GM12878 (cell line): ENCODE measurements around the gene HRG. TPM values are rescaled to one million over a fixed set of nuclear protein-coding genes. Genes with fewer than 3 reads are reported as not detected.

Experiments used
- ATAC-seq: fragments of 200-7000 bp; cut with Tn5 transposase; 3 replicates; pipeline ENCODE4 v1.9.1; 2020; ENCODE audit warnings: mild to moderate bottlenecking, moderate library complexity
- BruUV-seq: library from RNA; stranded (reverse); fragments of 400-500 nt; replicated peaks from 2 replicates; lab custom pipeline; 2021; lab: Mats Ljungman, UMichigan
- CTCF ChIA-PET: fragments of 300-600 bp; sonication (Branson Sonifier 250); formaldehyde crosslinking; extraction: SDS; loops from one replicate; lab custom pipeline; 2021; ENCODE audit warnings: inconsistent platforms; lab: Yijun Ruan, JAX
- POLR2A ChIA-PET: fragments of 350-600 bp; formaldehyde crosslinking; extraction: SDS; loops from one replicate; lab custom pipeline; 2021; ENCODE audit warnings: inconsistent platforms; lab: Charles Lee
- RAD21 ChIA-PET: fragments of 300-600 bp; sonication (Branson Sonifier 250); formaldehyde crosslinking; loops from one replicate; lab custom pipeline; 2023; ENCODE audit warnings: antibody characterized with exemption; ENCODE audit not compliant: unreplicated experiment; lab: Charles Lee
- SMC1A ChIA-PET: fragments of 300-600 bp; sonication (Branson Sonifier 250); formaldehyde crosslinking; loops from one replicate; lab custom pipeline; 2023; ENCODE audit not compliant: unreplicated experiment, uncharacterized antibody; lab: Charles Lee
- DNase-seq: peaks from one replicate; pipeline ENCODE4 v3.0.0-alpha.2; 2011; ENCODE audit warnings: low read depth, low spot score
- FAIRE-seq: peaks from 3 replicates; lab custom pipeline; 2011; peaks lifted over from hg19 to GRCh38; lab: Jason Lieb, UNC
- H2AFZ ChIP-seq: 2 replicates; pipeline ENCODE4 v1.6.0; 2011; ENCODE audit warnings: low read depth, low read length, control low read depth; ENCODE audit not compliant: control insufficient read depth
- H3K27ac ChIP-seq: 2 replicates; pipeline ENCODE4 v1.5.1; 2011; ENCODE audit warnings: control low read depth; ENCODE audit not compliant: control insufficient read depth, insufficient read depth
- H3K27me3 ChIP-seq, 2 experiments: replicated peaks in 1 of 2; 2 replicates each; pipeline versions ENCODE4 v1.6.0 to v1.6.1; 2011; ENCODE audit warnings: low read length in 1 of 2; ENCODE audit not compliant: control insufficient read depth in 2 of 2, insufficient read depth in 2 of 2
- H3K36me3 ChIP-seq, 2 experiments: 2 replicates each; pipeline ENCODE4 v1.5.1; 2011; ENCODE audit warnings: low read length in 1 of 2; ENCODE audit not compliant: control insufficient read depth in 2 of 2, insufficient read depth in 2 of 2
- H3K4me1 ChIP-seq: 2 replicates; pipeline ENCODE4 v1.6.1; 2011; ENCODE audit warnings: mild to moderate bottlenecking, low read length, moderate library complexity, mixed read lengths; ENCODE audit not compliant: control insufficient read depth, insufficient read depth
- H3K4me2 ChIP-seq: 2 replicates; pipeline ENCODE4 v1.6.0; 2011; ENCODE audit warnings: control low read depth; ENCODE audit not compliant: control insufficient read depth, insufficient read depth
- H3K4me3 ChIP-seq: fragments of 200-600 bp; sonication (generic); 2 replicates; pipeline ENCODE4 v1.5.1; 2016
- H3K79me2 ChIP-seq: 2 replicates; pipeline ENCODE4 v1.6.0; 2011; ENCODE audit warnings: low read length; ENCODE audit not compliant: control insufficient read depth, insufficient read depth
- H3K9ac ChIP-seq: 2 replicates; pipeline ENCODE4 v1.8.0; 2011; ENCODE audit warnings: low read length, control low read depth, mixed read lengths; ENCODE audit not compliant: control insufficient read depth, insufficient read depth
- H3K9me3 ChIP-seq: replicated peaks from 3 replicates; pipeline ENCODE4 v1.5.1; 2011; ENCODE audit warnings: mild to moderate bottlenecking, low read length; ENCODE audit not compliant: control insufficient read depth, insufficient read depth
- H4K20me1 ChIP-seq: 2 replicates; pipeline ENCODE4 v1.6.0; 2011; ENCODE audit not compliant: control insufficient read depth, insufficient read depth
- ATF3 ChIP-seq: IDR thresholded peaks from 2 replicates; pipeline ENCODE4 v1.6.1; 2011; ENCODE audit warnings: low read depth, mild to moderate bottlenecking, low read length, moderate library complexity, borderline replicate concordance; ENCODE audit errors: extremely low read depth
- BHLHE40 ChIP-seq, 2 experiments: fragments of 450-650 bp in 1 of 2; IDR thresholded peaks; 2 replicates each; pipeline ENCODE4 v1.6.1; 2011 to 2017; ENCODE audit warnings: low read depth in 2 of 2, borderline replicate concordance in 1 of 2, improper control_type of control experiment in 1 of 2, low read length in 1 of 2, mild to moderate bottlenecking in 1 of 2
- GATAD2B ChIP-seq: fragments of 450-650 bp; conservative IDR thresholded peaks from 2 replicates; pipeline ENCODE4 v1.6.1; 2017; ENCODE audit warnings: low read depth, mild to moderate bottlenecking, moderate library complexity
- HDGF ChIP-seq: fragments of 450-650 bp; IDR thresholded peaks from 2 replicates; pipeline ENCODE4 v1.6.1; 2016; ENCODE audit warnings: antibody characterized with exemption
- PML ChIP-seq: IDR thresholded peaks from 2 replicates; pipeline ENCODE4 v1.6.1; 2012; ENCODE audit warnings: low read length, inconsistent platforms
- PRDM15 ChIP-seq: fragments of 450-650 bp; formaldehyde crosslinking; IDR thresholded peaks from 2 replicates; pipeline ENCODE4 v1.4.0; 2020; ENCODE audit warnings: mild to moderate bottlenecking, moderate library complexity
- SREBF2 ChIP-seq: IDR thresholded peaks from 2 replicates; pipeline ENCODE4 v1.6.1; 2012; ENCODE audit warnings: mild to moderate bottlenecking, low read length
- USF2 ChIP-seq: IDR thresholded peaks from 2 replicates; pipeline ENCODE4 v1.6.1; 2011; ENCODE audit warnings: low read depth, low read length, improper control_type of control experiment, borderline replicate concordance
- YBX1 ChIP-seq: fragments of 450-650 bp; IDR thresholded peaks from 2 replicates; pipeline ENCODE4 v1.6.1; 2016; ENCODE audit warnings: antibody characterized with exemption
- ZBTB40 ChIP-seq: fragments of 450-650 bp; IDR thresholded peaks from 2 replicates; pipeline ENCODE4 v1.6.1; 2016; ENCODE audit warnings: mild to moderate bottlenecking, moderate library complexity, borderline replicate concordance
- ZNF687 ChIP-seq: fragments of 450-650 bp; IDR thresholded peaks from 2 replicates; pipeline ENCODE4 v1.6.1; 2017; ENCODE audit warnings: mild to moderate bottlenecking, moderate library complexity
- WGBS: methylation state at CpG from one replicate; pipeline ENCODE4 v1.1.6; 2016; ENCODE audit warnings: low lambda C conversion rate; ENCODE audit not compliant: insufficient replicate concordance, insufficient coverage; ENCODE audit errors: missing lambda C conversion rate; 5-methylcytosine and 5-hydroxymethylcytosine counted together
- in situ Hi-C: fragments of 300-500 bp; cut with MboI; formaldehyde crosslinking; loops from 9 replicates; pipeline ENCODE4 v1.14.3; 2018; ENCODE audit warnings: mixed read lengths
- intact Hi-C: fragments of 100-400 bp; cut with micrococcal nuclease; formaldehyde crosslinking; loops from one replicate; pipeline ENCODE4 v1.14.2; 2022; ENCODE audit not compliant: unreplicated experiment
- polyA plus RNA-seq, 11 experiments: library from polyadenylated mRNA; depleted of rRNA in 4 of 11; unstranded in 6 of 11; stranded (reverse) in 5 of 11; fragments of >200 nt; fragmentation: Nextera tagmentation in 4 of 11; fragmentation: Illumina TruSeq in 1 of 11; extraction: Ambion mirVana in 4 of 11; extraction: Trizol in 1 of 11; gene quantifications; 1 replicate in 1 of 11; 2 replicates in 10 of 11; pipeline versions ENCODE4 v1.2.1 to v1.2.3, GENCODE V29; 2011 to 2016; ENCODE audit warnings: inconsistent platforms in 2 of 11, missing spikeins in 2 of 11, low read depth in 1 of 11
- total RNA-seq, 4 experiments: library from RNA; depleted of rRNA in 3 of 4; stranded (reverse); fragments of >200 nt in 3 of 4; fragmentation: Illumina TruSeq in 1 of 4; extraction: Trizol in 1 of 4; gene quantifications; 2 replicates each; pipeline versions ENCODE4 v1.2.1 to v1.2.3, GENCODE V29; 2013 to 2021

Gene HRG
- total and polyA plus RNA-seq, 10 of the 15 experiments (the other 5 are each of a cell fraction or from before 2014, with no cell fraction given) = 0.21 TPM; not detected in 9

GRCh38 chr3:186664506-186664905 is 1.3 kb upstream of the HRG start:
- intact Hi-C loops (no loop called here), in situ Hi-C loops (no loop called here)
- DNase-seq (no peak), ATAC-seq (no peak), FAIRE-seq (no peak)
- TF ChIP-seq USF2 = no peak
- no peak for TF ChIP-seq PML
- no peak for TF ChIP-seq BHLHE40 (IDR thresholded peaks at IDR 0.05; ENCODE audit: borderline replicate concordance in 1 of 2, low read depth in 2 of 2, low read length in 1 of 2)
- TF ChIP-seq HDGF = no peak
- TF ChIP-seq SREBF2 = no peak
- no peak for TF ChIP-seq ZBTB40
- TF ChIP-seq YBX1 = no peak
- TF ChIP-seq ZNF687 = no peak
- TF ChIP-seq GATAD2B = no peak
- TF ChIP-seq PRDM15 (CRISPR knock-in tag) = no peak
- TF ChIP-seq ATF3 = no peak
- POLR2A ChIA-PET = no interaction called here
- SMC1A ChIA-PET = no interaction called here
- Histone ChIP-seq H2AFZ (no peak overlapping the region), H3K4me1 (no peaks in the 10 kb centered on the region), H3K79me2 (no peaks in the 10 kb centered on the region), H3K9ac (no peak overlapping the region), H3K4me3 (no peak overlapping the region), H3K27me3 (peaks cover 0 to 2% of the 10 kb centered on the region in 2 experiments; a peak in 2 of 4 replicates), H3K4me2 (no peak overlapping the region), H3K9me3 (no peaks in the 10 kb centered on the region), H3K36me3 (no peaks in the 10 kb centered on the region), H3K27ac (no peak overlapping the region), H4K20me1 (no peaks in the 10 kb centered on the region)
- WGBS = 27% methylated on average over 4 of the region's 4 CpGs
- no TSS peak for BruUV-seq
- RAD21 ChIA-PET = no interaction called here
- CTCF ChIA-PET = interaction anchor here (1.3 kb wide), 1 partner anchor 50 kb away, joined by 5 read pairs; no protein-coding TSS in a partner anchor
